ENCODE measurements around the gene CACNA1S.
A peak's percentile ranks its signal among the peaks of the same experiment; 100 is the strongest.

Gene CACNA1S

GRCh38 chr1:201007481-201007880 is 104.7 kb downstream of the CACNA1S start:
- no peak for DNase-seq

- DNase-seq, result no peak
Measured at GRCh38 chr1:201006450-201006849, 105.8 kb downstream of the CACNA1S start.

- DNase-seq, result no peak
Measured at GRCh38 chr1:201004732-201005131, 107.5 kb downstream of the CACNA1S start.

- DNase-seq, result no peak
Measured at GRCh38 chr1:201004154-201004553, 108.1 kb downstream of the CACNA1S start.

GRCh38 chr1:201002510-201002909 is 109.7 kb downstream of the CACNA1S start:
- no peak for DNase-seq

GRCh38 chr1:201001962-201002361 is 110.3 kb downstream of the CACNA1S start:
- no peak for DNase-seq

- DNase-seq, result no peak
Measured at GRCh38 chr1:201000391-201000790, 111.8 kb downstream of the CACNA1S start.

- no peak for DNase-seq
Measured at GRCh38 chr1:200999667-201000066, 112.6 kb downstream of the CACNA1S start.

- DNase-seq, result no peak
Measured at GRCh38 chr1:200998323-200998722, 113.9 kb downstream of the CACNA1S start.

GRCh38 chr1:200992382-200993048 is 119.7 kb downstream of the CACNA1S start:
- peak; percentile 12 for DNase-seq

GRCh38 chr1:200991097-200991614 is 121.1 kb downstream of the CACNA1S start:
- DNase-seq, result no peak

- DNase-seq, result no peak
Measured at GRCh38 chr1:200990114-200990513, 122.1 kb downstream of the CACNA1S start.
